HG03039 (cell line): ENCODE results near the gene LRRC8A.
"Not testable (repeated sequence)": the region's sequence is repeated elsewhere in the genome, so short reads cannot be mapped to it uniquely, and the experiment has no call there.

Source experiments
- ATAC-seq: cut with Tn5 transposase; IDR thresholded peaks from one replicate; pipeline ENCODE4 v1.9.1; 2021; ENCODE audit warnings: mild to moderate bottlenecking, moderate library complexity; ENCODE audit not compliant: unreplicated experiment

The LRRC8A gene

DNA sequence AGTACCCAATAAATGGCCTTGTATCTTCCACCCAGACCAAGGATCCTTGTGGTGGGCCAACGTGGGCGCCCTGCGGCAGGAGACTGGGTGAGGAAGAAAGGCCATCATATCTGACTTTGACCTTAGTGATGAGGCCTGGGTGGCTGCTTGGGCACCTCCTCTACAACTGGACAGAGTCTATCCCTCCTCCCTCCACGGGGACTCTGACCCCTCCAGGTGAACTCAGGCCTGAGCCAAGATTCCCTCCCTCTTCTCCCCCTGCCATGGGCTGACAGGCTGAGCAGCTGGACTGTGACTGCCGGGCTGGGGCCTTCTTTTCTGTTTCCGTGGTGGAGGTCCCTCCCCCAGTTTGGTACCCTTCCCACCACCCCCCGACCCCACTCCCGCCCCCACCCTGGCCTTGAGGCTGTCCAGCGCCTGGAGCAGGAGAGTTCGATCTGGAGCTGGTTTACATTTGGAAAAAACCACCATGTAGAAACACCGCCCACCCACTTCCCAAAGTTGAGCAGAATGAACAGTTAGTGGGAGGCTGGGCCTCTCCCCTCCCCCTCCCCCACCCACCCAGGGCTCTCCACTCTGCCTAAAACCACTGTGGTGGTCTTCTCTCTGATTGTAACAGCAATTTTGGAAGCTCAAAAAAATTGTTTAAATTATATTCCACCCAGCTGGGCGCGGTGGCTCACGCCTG is 37.6 kb downstream of the LRRC8A start:
- no peak for ATAC-seq

DNA sequence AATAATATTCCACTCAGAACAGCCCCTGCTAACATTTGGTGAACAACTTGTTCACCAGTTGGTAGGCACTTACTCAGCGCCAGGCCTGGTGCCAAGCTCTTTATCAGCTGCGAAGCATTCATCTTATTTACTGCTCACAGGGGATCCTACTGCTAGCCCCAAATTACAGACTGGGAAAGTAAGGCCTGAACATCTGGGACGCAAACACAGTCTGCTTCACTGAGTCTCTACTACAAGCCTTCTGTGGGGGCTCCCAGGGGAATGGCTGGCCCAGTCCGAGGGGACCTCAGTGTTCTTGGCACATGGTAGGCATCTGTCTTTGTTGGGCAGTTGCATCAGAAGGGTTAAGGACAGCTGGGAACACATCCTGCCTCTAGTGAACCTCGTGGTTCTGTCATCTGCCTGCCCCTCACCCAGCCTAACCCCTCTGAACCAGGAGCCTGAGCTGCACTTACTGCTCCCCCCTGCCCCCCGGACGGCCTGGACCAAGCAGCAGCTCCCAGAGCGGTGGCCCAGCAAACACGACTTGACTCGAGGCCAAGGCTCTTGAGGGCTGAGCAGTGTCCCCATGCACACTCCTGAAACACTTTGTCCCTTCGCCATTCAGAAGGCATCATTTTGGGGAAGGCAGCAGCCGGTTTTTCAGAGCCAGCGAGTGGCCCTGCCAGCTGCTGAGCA is 38.6 kb downstream of the LRRC8A start, which contains the start of gene PHYHD1:
Gene PHYHD1, plus strand, starts transcription at position 602 of the 678 bp plus-strand sequence. CDS start 1,342 bp downstream, outside the sequence.
- no peak for ATAC-seq

DNA sequence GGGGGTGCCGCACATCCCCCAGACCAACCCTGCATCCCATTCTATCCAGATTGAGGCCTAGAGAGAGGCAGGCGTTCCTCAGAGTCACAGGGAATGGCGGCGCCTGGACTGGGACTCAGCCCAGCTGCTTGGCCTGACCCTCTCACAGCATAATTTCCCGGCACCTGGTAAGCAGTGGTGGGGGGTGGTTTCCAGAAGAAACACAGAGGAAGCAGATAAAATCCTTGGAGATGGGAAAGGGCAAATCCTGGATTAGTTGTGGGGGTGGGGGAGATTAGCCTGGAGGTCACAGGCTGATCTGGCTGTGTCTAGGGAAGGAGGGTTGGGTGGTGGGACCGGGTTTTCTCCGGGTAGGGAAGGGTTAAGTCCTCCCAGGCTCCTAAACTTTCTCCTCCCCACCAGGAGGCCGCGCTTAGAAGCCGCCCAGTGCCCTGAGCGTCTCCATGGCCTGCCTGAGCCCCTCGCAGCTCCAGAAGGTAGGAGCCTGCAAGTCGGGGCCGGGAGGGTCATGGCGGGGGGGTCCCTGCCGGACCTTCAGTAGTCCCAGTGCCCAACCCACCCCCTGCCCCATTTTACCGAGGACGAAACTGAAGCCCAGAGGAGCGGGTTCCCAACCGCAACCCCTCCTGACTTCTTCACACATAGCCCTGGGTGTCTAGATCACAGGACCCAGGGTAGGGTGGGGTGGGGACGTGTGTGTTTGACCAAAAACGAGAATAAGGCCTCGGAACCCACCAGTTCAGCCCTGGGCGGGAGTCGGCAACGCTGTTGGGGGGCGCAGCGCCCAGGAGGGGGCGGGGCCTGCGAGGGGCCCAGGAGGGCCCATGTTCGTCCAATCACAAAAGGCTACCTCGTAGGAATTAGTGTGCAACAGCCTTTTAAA is 40.2 kb downstream of the LRRC8A start:
- ATAC-seq, result no peak

DNA sequence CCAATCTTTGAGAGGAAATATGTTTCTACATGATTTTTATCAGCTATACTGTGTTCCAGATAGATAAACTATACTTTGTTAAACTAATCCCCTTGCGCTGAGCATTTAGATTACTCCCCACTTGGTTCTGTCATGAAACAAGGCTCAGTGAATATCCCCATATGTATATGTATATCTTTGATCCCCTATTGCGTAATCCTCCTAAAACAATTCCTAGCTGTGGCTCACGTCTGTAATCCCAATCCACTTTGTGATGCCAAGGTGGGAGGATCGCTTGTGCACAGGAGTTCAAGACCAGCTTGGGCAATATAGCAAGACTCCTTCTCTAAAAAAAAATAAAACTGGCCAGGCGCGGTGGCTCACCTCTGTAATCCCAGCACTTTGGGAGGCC is 41.6 kb downstream of the LRRC8A start:
- ATAC-seq, result no peak

DNA sequence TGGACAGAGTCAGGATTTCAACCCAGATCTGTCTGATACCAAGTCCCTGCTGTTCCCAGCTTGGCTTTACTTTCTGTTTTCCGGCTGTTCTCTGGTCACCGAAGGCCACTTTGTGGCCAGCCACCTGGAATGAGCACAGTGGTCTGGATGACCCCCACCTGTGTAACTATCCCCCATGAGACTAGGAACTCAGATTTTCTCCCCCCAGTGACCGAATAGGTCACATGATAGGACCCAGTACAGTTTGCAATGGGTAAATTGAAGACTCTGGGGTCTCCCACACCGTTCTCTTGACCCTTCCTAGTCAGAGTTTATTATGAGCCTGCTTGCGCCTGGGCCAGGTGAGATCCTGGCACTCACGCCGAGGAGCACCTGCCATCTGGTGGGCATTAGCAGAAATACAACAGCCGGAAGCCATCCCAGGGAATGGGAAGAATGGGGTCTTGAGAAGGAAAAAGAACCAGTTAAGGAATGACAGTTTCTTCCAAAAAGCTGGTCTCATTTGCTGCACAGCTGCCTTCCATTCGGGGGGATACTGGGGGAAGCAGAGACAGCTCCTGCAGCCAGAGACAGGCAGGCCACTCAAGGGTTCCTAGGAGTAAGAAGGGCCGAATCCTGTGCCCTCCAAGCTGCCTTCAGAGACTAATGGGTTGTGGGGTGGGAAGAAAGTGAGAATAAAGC is 45.9 kb downstream of the LRRC8A start:
- ATAC-seq, result no peak

DNA sequence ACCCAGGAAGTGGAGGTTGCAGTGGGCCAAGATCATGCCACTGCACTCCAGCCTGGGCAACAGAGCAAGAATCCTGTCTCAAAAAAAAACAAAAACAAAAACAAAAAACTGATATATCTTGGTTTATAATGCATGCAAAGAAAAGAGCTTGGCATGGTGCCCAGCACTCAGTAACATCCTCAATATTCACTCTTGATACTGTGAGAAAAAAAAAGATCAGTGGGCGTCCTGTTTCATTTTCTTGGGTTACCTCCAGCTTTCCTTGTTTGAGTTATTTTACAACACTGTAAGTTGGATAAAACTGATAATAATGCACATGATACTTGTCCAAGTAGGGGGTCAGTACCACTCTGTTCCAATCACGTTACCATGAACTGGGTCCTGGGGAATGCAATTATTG is 46.7 kb downstream of the LRRC8A start:
- ATAC-seq, result no peak

DNA sequence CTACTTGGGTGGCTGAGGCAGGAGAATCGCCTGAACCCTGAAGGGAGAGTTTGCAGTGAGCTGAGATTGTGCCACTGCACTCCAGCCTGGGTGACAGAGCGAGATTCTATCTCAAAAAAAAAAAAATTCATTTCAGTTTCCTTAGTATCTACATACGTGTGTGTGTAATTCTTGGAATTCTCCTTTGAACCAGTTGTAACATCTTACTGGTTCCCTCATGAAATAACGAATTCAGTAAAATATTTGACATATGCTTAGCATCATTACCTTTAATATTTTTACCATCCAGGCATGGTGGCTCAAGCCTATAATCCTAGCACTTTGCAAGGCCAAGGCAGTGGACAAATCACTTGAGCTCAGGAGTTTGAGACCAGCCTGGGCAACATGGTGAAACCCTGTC is 47.6 kb downstream of the LRRC8A start:
- no peak for ATAC-seq

DNA sequence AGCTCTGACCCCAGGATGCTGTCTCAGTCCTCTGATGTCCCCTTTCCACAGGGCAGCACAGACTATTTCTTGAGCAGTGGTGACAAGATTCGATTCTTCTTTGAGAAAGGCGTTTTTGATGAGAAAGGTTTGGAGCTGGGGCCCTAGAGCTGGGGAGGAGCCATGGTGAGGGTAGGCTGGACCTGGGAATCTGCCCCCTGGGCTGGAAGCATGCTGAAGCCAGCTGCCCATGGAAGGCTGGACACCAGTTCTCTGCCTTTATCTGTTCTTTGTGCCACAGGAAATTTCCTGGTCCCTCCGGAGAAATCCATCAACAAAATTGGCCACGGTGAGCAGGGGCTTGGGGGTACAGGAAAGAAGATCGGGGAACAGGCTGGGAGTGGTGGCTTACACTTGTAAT is 51.8 kb downstream of the LRRC8A start:
- no peak for ATAC-seq

DNA sequence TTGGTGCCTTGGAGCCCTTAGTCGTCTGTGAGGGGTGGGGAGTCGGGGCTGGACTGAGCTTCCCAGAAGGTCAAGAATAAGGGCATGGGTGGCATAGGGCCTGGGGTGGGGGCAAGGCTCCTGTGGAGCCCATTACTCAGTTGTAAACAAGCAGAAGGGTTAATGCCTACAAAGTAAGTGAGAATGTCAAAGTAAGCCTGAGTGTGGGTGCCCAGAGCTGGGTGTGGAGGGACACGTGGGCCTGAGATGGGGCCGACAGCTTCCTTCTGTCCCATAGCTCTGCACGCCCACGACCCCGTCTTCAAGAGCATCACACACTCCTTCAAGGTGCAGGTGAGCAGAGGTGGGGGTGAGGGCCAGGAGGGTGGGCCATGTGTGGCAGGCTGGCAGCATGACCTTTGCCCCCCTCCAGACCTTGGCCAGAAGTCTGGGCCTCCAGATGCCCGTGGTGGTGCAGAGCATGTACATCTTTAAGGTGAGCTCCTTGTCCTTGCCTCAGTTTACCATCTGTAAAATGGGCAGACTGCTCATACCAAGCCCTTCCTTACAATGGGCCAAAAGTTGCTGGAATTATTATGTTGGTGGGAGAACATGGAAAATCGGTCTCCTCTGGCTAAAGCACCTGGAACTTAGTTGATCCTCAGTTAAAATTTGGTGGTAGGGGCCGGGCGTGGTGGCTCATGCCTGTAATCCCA is 54.4 kb downstream of the LRRC8A start:
- no peak for ATAC-seq

DNA sequence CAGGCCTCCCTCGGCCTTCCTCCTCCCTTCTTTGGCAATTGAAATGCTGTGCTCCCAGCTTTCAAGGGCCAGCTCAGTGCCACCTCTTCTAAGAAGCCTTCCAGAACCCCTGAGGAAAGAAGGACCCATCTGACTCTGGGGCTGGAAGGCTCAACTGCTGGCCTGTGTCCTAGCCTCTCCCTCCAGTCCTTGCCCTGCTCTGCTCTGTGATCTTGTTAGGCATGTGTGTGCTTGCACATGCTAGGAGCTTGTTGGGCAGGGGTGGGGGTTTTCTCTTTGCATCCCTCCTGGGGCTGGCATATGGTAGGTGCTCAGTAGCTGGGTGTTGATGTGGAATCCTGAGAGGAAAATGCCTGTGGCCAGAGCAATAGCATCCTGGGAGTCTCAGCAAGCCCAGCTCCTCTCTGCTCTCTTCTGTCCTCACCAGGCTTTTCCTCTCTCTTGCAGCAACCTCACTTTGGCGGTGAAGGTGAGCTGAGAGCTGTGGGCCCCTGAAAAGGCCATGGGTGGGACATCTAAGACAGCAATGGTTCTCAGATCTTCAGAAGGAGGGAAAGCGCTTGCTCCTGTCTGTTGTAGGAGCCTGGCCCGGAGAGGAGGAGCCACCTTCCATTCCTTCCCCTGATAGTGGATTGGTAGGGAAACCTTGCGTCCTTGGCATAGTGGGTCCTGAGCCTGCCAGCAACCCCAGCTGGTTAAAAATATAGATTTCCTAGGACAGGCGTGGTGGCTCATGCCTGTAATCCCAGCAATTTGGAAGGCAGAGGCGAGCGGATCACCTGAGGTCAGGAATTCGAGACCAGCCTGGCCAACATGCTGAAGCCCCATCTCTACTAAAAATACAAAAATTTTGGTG is 55.6 kb downstream of the LRRC8A start:
- ATAC-seq, result no peak

DNA sequence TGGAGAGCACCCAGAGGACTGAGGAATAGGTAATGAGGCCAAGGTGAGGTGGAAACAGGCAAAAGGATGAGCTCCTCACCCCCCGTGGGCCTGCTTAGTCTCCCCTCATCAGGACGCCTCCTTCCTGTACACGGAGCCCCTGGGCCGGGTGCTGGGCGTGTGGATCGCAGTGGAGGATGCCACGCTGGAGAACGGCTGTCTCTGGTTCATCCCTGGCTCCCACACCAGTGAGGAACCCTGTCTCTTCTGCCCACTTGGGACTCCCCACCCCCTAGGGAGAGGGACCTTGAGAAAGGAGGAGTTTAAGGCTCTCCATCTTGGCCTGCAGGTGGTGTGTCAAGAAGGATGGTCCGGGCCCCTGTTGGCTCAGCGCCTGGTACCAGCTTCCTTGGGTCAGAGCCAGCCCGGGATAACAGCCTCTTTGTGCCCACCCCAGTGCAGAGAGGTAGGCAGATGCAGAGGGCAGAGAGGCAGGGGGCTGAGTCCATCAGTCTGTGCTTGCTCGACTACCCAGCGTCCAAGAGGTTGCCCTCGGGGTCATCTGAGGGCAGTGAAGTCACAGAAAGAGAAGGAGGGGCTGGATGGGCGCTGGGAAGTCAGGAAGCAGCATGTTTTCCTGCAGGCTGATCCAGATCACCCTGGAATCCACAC is 58.5 kb downstream of the LRRC8A start:
- ATAC-seq, result no peak

DNA sequence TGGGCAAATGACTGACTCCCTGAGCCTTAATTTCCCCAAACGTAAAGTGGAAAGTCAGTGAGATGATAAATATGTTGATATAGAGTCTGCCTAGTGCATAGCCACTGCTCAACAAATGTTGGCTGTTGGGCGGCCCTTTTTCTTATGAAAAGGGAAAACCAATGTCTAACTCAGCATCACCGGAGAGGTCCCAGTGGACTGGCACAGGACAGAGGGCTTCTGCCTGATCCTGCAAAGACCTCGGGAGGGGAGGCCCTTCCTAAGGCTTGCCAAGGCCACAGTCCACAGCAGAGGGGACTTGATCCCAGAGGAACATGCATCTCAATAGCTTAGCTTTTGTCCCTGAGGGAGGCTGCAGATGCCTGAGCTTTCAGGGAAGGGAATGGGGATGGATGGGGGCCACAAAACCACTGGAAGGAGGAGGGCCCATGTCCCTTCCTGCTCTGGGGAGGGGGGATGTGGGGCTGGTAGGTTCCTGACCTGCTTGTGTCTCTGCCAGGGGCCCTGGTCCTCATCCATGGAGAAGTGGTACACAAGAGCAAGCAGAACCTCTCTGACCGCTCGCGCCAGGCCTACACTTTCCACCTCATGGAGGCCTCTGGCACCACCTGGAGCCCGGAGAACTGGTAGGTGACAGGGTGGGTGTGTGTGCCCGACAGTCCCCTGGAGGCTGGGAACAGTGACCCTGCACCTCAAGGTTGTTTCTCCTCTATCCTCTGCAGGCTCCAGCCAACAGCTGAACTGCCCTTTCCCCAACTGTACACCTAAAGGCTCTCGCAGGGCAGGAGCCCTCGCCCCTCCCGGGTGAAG is 59.2 kb downstream of the LRRC8A start:
- no peak for ATAC-seq

DNA sequence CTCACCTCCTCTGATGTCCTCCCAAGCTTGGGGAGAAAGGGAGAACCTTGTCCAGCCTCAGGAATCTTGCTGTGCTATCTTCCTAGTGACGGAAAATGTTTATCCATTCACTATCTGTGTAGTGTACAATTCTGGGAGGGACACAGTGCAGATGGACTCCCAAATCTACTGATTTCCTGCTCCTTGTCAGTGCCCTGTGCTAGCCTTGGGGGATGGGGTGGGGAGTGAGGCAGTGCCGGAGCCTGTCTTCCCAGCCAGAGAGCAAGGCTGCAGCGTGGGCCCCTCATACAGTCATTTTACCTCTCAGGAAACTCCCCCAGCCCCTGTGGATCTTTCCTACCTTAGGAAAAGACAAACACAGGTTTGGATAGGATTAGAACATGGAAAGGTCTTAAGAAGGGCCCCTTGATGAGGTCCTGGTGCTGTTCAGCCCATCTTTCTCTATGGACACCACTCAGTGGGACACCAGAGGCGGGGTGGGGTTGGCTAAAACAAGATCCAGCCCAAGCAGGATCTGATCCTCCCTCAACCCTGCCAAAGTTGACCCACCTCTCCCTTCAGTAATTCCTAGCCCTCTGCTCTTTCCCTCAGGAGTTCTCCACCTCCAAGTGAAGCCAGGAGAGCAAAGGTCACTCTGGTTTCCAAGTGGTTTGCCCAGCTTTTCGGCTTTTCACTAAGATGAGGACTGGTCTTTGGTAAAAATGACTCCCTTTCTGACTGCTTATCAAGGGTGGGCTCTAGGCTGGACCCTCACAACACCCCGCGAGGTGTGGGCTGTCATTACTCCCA is 62.1 kb downstream of the LRRC8A start:
- no peak for ATAC-seq

DNA sequence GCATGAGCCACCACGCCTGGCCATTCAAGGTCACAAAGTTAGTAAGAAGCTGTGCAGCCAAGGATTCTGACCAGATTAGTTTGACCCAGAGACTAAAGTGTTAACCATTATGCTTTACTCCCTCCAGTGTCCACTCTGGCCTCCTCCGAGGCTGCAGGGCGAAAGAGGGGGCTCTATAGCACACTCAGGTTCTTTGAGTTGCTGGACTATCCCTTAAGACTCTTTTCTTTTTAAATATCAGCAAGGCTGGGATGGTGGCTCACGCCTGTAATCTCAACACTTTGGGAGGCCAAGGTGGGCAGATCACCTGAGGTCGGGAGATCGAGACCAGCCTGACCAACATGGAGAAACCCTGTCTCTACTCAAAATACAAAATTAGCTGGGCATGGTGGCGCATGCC is 63.0 kb downstream of the LRRC8A start:
- not testable (repeated sequence) for ATAC-seq

DNA sequence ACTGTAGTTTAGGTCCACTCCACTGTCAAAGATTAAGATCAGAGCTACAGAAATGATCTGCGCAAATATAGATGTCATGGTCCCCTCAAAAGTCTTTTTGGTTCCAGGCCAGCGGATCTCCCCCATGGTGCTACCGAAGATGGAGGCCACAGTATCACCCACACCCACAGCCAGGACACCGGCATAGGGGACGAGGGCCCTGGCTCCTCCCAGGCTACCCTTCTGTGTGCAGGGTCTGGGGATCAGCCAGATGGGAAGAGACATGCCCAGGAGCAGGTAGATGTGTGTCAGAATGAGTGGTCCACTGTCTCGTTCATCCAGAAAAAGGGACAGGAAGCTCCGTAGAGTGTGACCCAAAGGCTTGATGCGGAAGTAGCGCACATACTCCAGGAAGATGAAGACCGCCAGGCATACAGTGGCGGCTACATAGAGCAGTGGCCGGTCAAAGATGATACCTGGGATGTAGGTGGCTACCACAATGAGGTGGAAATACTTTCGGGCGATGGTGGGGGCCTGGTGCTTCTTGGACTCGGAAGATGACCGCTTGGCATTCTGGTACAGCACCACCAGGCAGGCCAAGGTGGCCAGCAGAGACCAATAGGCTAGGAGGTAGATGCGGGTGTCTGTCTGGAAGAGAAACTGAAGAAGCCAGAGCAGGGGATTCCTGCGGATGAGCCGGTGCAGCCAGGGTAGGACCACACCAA is 64.0 kb downstream of the LRRC8A start:
- no peak for ATAC-seq

DNA sequence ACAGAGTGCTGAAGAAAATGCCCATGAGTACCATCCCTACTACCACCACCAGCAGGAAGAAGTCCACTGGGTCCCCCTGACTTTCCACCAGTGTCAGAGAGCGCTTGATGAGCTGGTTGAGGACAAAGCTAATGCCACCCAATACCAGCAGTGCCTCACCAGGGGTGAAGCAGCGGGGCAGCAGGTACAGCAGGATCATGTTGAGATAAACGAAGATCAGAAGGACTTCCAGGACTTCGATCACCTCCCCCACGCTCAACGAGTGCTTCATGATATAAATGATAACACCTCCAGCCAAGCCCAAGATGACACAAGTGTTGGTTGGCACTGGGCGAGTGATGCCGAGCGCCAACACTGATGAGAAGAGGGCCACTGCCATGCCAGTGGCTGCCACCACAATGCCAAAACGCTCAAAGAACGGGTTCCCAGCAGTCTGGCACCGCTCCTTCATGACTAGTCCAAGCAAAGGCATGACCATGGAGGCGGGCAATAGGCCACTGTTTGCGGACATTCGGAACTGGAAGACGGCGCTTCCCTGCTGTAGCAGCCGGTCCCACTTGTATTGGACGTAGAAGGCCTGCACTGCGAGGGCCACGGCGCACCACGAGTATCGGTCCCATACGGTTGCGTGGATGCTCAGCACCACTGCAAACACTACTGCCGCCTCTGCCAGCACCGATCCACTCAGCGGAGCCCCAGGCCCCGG is 64.8 kb downstream of the LRRC8A start:
- peak; percentile 10 for ATAC-seq

DNA sequence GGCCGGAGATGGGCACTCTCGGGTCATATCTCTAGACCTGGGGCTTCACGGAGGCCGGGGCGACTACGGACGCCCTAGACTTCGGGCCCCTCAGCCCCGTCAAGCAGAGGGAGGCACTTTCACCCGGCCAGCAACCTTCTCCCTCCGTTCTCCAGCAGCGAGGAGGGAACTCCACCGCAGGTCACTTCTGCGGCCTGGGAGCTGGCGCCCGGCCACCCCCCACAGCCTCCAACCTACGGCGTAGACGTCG is 65.3 kb downstream of the LRRC8A start:
- no peak for ATAC-seq
